PC-3 (cell line): ENCODE measurements around the gene EPHA2. TPM values are rescaled to one million over a fixed set of nuclear protein-coding genes. Genes with fewer than 3 reads are reported as not detected.

Experiments used
- ATAC-seq: fragments of 200-7000 bp; cut with Tn5 transposase; 2 replicates; pipeline ENCODE4 v1.9.1; 2020; ENCODE audit warnings: mild to moderate bottlenecking, moderate library complexity
- BruUV-seq: library from RNA; stranded (reverse); fragments of 400-500 nt; replicated peaks from 2 replicates; lab custom pipeline; 2021; lab: Mats Ljungman, UMichigan
- CTCF ChIA-PET: fragments of 300-600 bp; sonication (Branson Sonifier 250); formaldehyde crosslinking; loops from one replicate; lab custom pipeline; 2022; ENCODE audit warnings: antibody characterized with exemption; lab: Charles Lee
- POLR2A ChIA-PET: fragments of 300-600 bp; sonication (Branson Sonifier 250); formaldehyde crosslinking; loops from one replicate; lab custom pipeline; 2022; ENCODE audit warnings: antibody characterized with exemption; ENCODE audit not compliant: unreplicated experiment; lab: Charles Lee
- DNase-seq: peaks from one replicate; pipeline ENCODE4 v3.0.0-alpha.2; 2015
- H2AFZ ChIP-seq: fragments of 300-600 bp; sonication (generic); 2 replicates; pipeline ENCODE4 v1.6.0; 2016; ENCODE audit warnings: antibody characterized with exemption, low read length
- H3F3A ChIP-seq: fragments of 300-600 bp; sonication (generic); one replicate; pipeline ENCODE4 v1.6.0; 2017; ENCODE audit warnings: antibody characterized with exemption, low read length, control low read depth, mild to moderate bottlenecking; ENCODE audit not compliant: unreplicated experiment
- H3K27ac ChIP-seq: fragments of 300-600 bp; sonication (generic); 2 replicates; pipeline ENCODE4 v1.5.1; 2016; ENCODE audit warnings: mild to moderate bottlenecking, low read length
- H3K27me3 ChIP-seq: fragments of 300-600 bp; sonication (generic); 2 replicates; pipeline ENCODE4 v1.6.1; 2016; ENCODE audit warnings: low read length, mixed read lengths
- H3K36me3 ChIP-seq: fragments of 300-600 bp; sonication (generic); 2 replicates; pipeline ENCODE4 v1.6.1; 2016; ENCODE audit warnings: low read depth, mixed run types, low read length, mixed read lengths
- H3K4me1 ChIP-seq: fragments of 300-600 bp; sonication (generic); 2 replicates; pipeline ENCODE4 v1.5.1; 2016; ENCODE audit warnings: low read length; ENCODE audit not compliant: insufficient read depth
- H3K4me2 ChIP-seq: fragments of 300-600 bp; sonication (generic); 2 replicates; pipeline ENCODE4 v1.6.0; 2016; ENCODE audit warnings: low read length
- H3K4me3 ChIP-seq: fragments of 300-600 bp; sonication (generic); 2 replicates; pipeline ENCODE4 v1.5.1; 2016; ENCODE audit warnings: mild to moderate bottlenecking, low read length, mixed read lengths
- H3K79me2 ChIP-seq: fragments of 300-600 bp; sonication (generic); 2 replicates; pipeline ENCODE4 v1.6.1; 2017; ENCODE audit warnings: low read length, mixed read lengths
- H3K9ac ChIP-seq: fragments of 300-600 bp; sonication (generic); 2 replicates; pipeline ENCODE4 v1.6.0; 2016; ENCODE audit warnings: mild to moderate bottlenecking, low read length
- H3K9me2 ChIP-seq: fragments of 300-600 bp; sonication (generic); replicated peaks from 2 replicates; pipeline ENCODE4 v1.6.1; 2016; ENCODE audit warnings: mixed run types, low read length, mixed read lengths
- H3K9me3 ChIP-seq: fragments of 300-600 bp; sonication (generic); 2 replicates; pipeline ENCODE4 v1.6.1; 2016; ENCODE audit warnings: low read length, mixed read lengths
- H4K20me1 ChIP-seq: fragments of 300-600 bp; sonication (generic); 2 replicates; pipeline ENCODE4 v1.6.1; 2016; ENCODE audit warnings: low read length, mixed read lengths
- EZH2 ChIP-seq: fragments of 300-600 bp; sonication (generic); IDR thresholded peaks from one replicate; pipeline ENCODE4 v1.6.1; 2017; ENCODE audit warnings: antibody characterized with exemption, mild to moderate bottlenecking, low read length; ENCODE audit not compliant: unreplicated experiment
- EZH2phosphoT487 ChIP-seq: fragments of 300-600 bp; sonication (generic); IDR thresholded peaks from 2 replicates; pipeline ENCODE4 v1.6.1; 2018; ENCODE audit warnings: mild to moderate bottlenecking, antibody characterized with exemption, low read length, borderline replicate concordance
- intact Hi-C: fragments of 100-400 bp; cut with micrococcal nuclease; formaldehyde crosslinking; loops from 2 replicates; pipeline ENCODE4 v1.9.0; 2023
- total RNA-seq: library from RNA; depleted of rRNA; stranded (reverse); fragments of >200 nt; gene quantifications from 2 replicates; pipeline ENCODE4 v1.2.3, GENCODE V29; 2014
- TF ChIP-seq, protein P1 (sequence below): fragments of 300-600 bp; sonication (generic); conservative IDR thresholded peaks from 2 replicates; pipeline ENCODE4 v1.5.1; 2017; ENCODE audit warnings: antibody characterized with exemption, low read depth, mild to moderate bottlenecking, low read length

The EPHA2 gene
- total RNA-seq, 1 experiment from 2014 or later = 459 TPM

DNA sequence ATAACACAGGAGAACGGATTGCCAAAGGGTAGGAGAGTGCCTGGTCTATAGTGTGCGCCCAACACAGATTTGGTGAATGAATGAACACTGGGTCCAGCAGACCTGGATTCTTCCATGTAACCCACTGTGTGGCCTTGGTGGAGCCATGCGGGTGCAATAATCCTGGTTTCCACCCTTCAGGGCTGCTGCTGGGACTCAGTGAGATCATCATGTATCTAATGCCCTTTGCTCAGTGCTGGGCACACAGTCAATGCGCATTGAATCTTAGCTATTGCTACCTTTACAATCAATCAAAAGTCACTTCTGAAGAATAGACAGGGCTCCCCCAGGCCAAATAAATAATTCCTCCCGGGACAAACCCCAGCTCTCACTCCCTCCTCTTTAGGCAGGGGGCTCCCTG, 5.8 kb upstream of the EPHA2 start:
- H3K4me3 ChIP-seq = no peak overlapping the region
- ATAC-seq = no peak
- no TSS peak for BruUV-seq
- no peaks in the 10 kb centered on the region for H3K9me3 ChIP-seq
- H3K27ac ChIP-seq = no peak overlapping the region
- H3K4me2 ChIP-seq = no peak overlapping the region
- no peaks in the 10 kb centered on the region for H3K27me3 ChIP-seq
- no peak for DNase-seq
- no peak for TF ChIP-seq EZH2phosphoT487
- TF ChIP-seq, protein P1, sequence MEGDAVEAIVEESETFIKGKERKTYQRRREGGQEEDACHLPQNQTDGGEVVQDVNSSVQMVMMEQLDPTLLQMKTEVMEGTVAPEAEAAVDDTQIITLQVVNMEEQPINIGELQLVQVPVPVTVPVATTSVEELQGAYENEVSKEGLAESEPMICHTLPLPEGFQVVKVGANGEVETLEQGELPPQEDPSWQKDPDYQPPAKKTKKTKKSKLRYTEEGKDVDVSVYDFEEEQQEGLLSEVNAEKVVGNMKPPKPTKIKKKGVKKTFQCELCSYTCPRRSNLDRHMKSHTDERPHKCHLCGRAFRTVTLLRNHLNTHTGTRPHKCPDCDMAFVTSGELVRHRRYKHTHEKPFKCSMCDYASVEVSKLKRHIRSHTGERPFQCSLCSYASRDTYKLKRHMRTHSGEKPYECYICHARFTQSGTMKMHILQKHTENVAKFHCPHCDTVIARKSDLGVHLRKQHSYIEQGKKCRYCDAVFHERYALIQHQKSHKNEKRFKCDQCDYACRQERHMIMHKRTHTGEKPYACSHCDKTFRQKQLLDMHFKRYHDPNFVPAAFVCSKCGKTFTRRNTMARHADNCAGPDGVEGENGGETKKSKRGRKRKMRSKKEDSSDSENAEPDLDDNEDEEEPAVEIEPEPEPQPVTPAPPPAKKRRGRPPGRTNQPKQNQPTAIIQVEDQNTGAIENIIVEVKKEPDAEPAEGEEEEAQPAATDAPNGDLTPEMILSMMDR = no peak
- no peak for TF ChIP-seq EZH2
- intact Hi-C loops = no loop called here
- no peaks in the 10 kb centered on the region for H3K36me3 ChIP-seq
- ChIA-PET POLR2A (no interaction called here), CTCF (no interaction called here)
- H2AFZ ChIP-seq = no peak overlapping the region
- H3K9me2 ChIP-seq = no peaks in the 10 kb centered on the region
- H3K79me2 ChIP-seq = peaks cover 64% of the 10 kb centered on the region
- H3K4me1 ChIP-seq = peaks cover 54% of the 10 kb centered on the region
- no peak overlapping the region for H3K9ac ChIP-seq
- H3F3A ChIP-seq = peaks cover 6% of the 10 kb centered on the region
- H4K20me1 ChIP-seq = no peaks in the 10 kb centered on the region

DNA sequence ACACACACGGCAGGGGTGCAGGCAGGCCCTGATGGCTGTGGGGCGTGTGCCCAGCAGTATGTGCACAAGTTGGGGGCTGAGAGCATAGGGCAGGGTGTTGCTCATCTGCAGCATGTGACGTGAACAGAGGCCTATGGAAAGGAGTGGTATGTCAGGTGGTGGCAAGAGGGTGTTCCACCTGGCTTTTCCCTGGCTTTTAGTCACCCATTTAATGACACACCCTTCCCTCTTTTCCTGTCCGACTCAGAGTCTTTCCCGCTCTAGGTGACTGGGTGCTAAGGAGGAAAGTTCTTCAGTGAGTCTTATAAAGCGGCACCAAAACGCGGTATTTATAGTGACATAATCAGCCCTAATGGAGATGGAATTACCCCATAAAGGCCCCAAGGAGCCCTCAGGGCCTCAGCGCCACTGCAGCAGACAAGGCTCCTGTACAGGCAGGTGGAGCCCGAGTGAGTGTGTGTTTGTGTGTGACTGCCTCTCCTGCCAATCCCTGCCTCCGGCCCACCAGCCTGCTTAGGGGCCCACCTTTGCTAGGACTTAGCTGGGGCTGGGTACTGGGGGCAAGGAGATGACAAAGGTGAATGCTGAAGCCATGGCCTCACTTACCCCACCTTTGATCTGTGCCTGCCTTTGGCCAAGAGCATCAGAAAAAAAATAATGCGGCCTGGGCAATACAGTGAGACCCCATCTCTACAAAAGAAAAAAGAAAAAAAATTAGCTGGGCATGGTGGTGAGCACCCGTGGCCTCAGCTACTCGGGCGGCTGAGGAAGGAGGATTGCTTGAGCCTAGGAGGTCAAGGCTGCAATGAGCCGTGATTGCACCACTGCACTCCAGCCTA, 3.3 kb upstream of the EPHA2 start:
- H2AFZ ChIP-seq = no peak overlapping the region
- ChIA-PET CTCF (interaction anchor here (0.7 kb wide), 1 partner anchor 57 kb away, joined by 3 read pairs; no protein-coding TSS in a partner anchor), POLR2A (no interaction called here)
- H3K79me2 ChIP-seq = peaks cover 82% of the 10 kb centered on the region
- TF ChIP-seq, protein P1 = no peak
- TF ChIP-seq EZH2 = no peak
- no peak for TF ChIP-seq EZH2phosphoT487
- peak overlapping the region; percentile 74 for H3K27ac ChIP-seq
- peak overlapping the region; percentile 83 for H3K4me3 ChIP-seq
- no TSS peak for BruUV-seq
- H4K20me1 ChIP-seq = peaks cover 13% of the 10 kb centered on the region
- peak overlapping the region; percentile 43; the same call in 1 of the 2 replicates for H3K9ac ChIP-seq
- ATAC-seq (peak; percentile 52), DNase-seq (peak; percentile 95)
- H3K36me3 ChIP-seq = peaks cover 8% of the 10 kb centered on the region
- H3K4me1 ChIP-seq = peaks cover 49% of the 10 kb centered on the region
- no peaks in the 10 kb centered on the region for H3K9me2 ChIP-seq
- H3F3A ChIP-seq = peaks cover 6% of the 10 kb centered on the region
- no peaks in the 10 kb centered on the region for H3K27me3 ChIP-seq
- intact Hi-C loops = loop anchor here (1.0 kb wide), 1 partner anchor 28 kb away; no protein-coding TSS in a partner anchor
- H3K9me3 ChIP-seq = no peaks in the 10 kb centered on the region
- peak overlapping the region; percentile 96 for H3K4me2 ChIP-seq

GRCh38 chr1:16158025-16158424, 2.2 kb upstream of the EPHA2 start:
- Histone ChIP-seq H3K4me3 (peak overlapping the region; percentile 83), H3K4me1 (peaks cover 40% of the 10 kb centered on the region), H3K27ac (peak overlapping the region; percentile 74), H3F3A (peaks cover 6% of the 10 kb centered on the region), H3K9me3 (no peaks in the 10 kb centered on the region), H2AFZ (no peak overlapping the region), H3K9me2 (no peaks in the 10 kb centered on the region), H3K9ac (peak overlapping the region; percentile 43; the same call in 1 of the 2 replicates), H3K36me3 (peaks cover 20% of the 10 kb centered on the region), H3K79me2 (peaks cover 88% of the 10 kb centered on the region), H3K27me3 (no peaks in the 10 kb centered on the region), H3K4me2 (peak overlapping the region; percentile 96), H4K20me1 (peaks cover 24% of the 10 kb centered on the region)
- intact Hi-C loops = no loop called here
- no TSS peak for BruUV-seq
- ATAC-seq (no peak), DNase-seq (no peak)
- POLR2A ChIA-PET = no interaction called here
- CTCF ChIA-PET = no interaction called here
- TF ChIP-seq, protein P1 = no peak
- no peak for TF ChIP-seq EZH2phosphoT487
- TF ChIP-seq EZH2 = no peak
